ENCODE results near the gene ZNF560. TPM values are rescaled to one million over a fixed set of nuclear protein-coding genes. Genes with fewer than 3 reads are reported as not detected.
"Not testable (repeated sequence)": the region's sequence is repeated elsewhere in the genome, so short reads cannot be mapped to it uniquely, and the experiment has no call there.

The ZNF560 gene
- 3.3 and 7.3 TPM in 2 replicates for total RNA-seq
- polyA plus RNA-seq: 0.61 and 1.0 TPM in 2 replicates
- 0.63 TPM in 2 replicates for polyA plus RNA-seq (2012)
- polyA minus RNA-seq (ENCODE audit: low replicate concordance): not detected in 2 replicates

GRCh38 chr19:9498183-9498902 lies at the start of gene ZNF560:
ZNF560 (minus strand) TSS chr19:9498616; CDS start chr19:9475313, 23,303 bp downstream.
- H2AFZ ChIP-seq (ENCODE audit: low read length): peak within 1 kb of the TSS; percentile 34

GRCh38 chr19:9547870-9548269 lies 49.5 kb upstream of the ZNF560 start:
- Histone ChIP-seq H3K4me2 (ENCODE audit: extremely low read depth, insufficient read depth, low read length) (no peak overlapping the region), H3K9me3 (ENCODE audit: control insufficient read depth, insufficient read depth, low read depth, low read length) (no peaks in the 10 kb centered on the region), H3K27ac (ENCODE audit: insufficient read depth, low read length) (no peak overlapping the region), H3K4me3 (replicated peaks in 1 of 4; ENCODE audit: control extremely low read depth in 1 of 4, insufficient read depth in 1 of 4, low read depth in 3 of 4, low read length in 4 of 4) (no peak overlapping the region), H2AFZ (ENCODE audit: low read length) (no peak overlapping the region), H3K4me1 (ENCODE audit: control insufficient read depth, extremely low read depth, insufficient read depth, low read length) (no peaks in the 10 kb centered on the region), H3K9ac (ENCODE audit: insufficient read depth, low read length) (no peak overlapping the region), H3K79me2 (ENCODE audit: control insufficient read depth, insufficient read depth, low read length) (no peaks in the 10 kb centered on the region), H3K36me3 (ENCODE audit: control insufficient read depth, insufficient read depth, low read length) (no peaks in the 10 kb centered on the region), H4K20me1 (ENCODE audit: control insufficient read depth, extremely low read depth, insufficient read depth, low read length) (no peaks in the 10 kb centered on the region), H3K27me3 (ENCODE audit: control insufficient read depth, insufficient read depth, low read length) (no peaks in the 10 kb centered on the region)
- no peak for TF ChIP-seq EZH2 (IDR thresholded peaks at IDR 0.05; ENCODE audit: low read length, missing control alignments)
- no peak for TF ChIP-seq CTCF (conservative IDR thresholded peaks at IDR 0.05 in 1 of 2, IDR thresholded peaks at IDR 0.05 in 1 of 2; ENCODE audit: low read depth in 1 of 2, low read length in 2 of 2)
- DNase-seq (ENCODE audit: low read depth in 2 of 2): no peak

More at GRCh38 chr19:9498183-9498902, at the start of gene ZNF560:
- Histone ChIP-seq H3K27me3 (ENCODE audit: control insufficient read depth, insufficient read depth, low read length) (no peaks in the 10 kb centered on the region), H3K36me3 (ENCODE audit: control insufficient read depth, insufficient read depth, low read length) (no peaks in the 10 kb centered on the region), H3K9ac (ENCODE audit: insufficient read depth, low read length) (no peak within 1 kb of the TSS), H3K4me2 (ENCODE audit: extremely low read depth, insufficient read depth, low read length) (no peak within 1 kb of the TSS), H3K4me3 (replicated peaks in 1 of 4; ENCODE audit: control extremely low read depth in 1 of 4, insufficient read depth in 1 of 4, low read depth in 3 of 4, low read length in 4 of 4) (peak within 1 kb of the TSS; percentile 22 to 55 (median 43)), H3K4me1 (ENCODE audit: control insufficient read depth, extremely low read depth, insufficient read depth, low read length) (no peaks in the 10 kb centered on the region), H3K79me2 (ENCODE audit: control insufficient read depth, insufficient read depth, low read length) (no peaks in the 10 kb centered on the region), H3K9me3 (ENCODE audit: control insufficient read depth, insufficient read depth, low read depth, low read length) (no peaks in the 10 kb centered on the region), H4K20me1 (ENCODE audit: control insufficient read depth, extremely low read depth, insufficient read depth, low read length) (no peaks in the 10 kb centered on the region), H3K27ac (ENCODE audit: insufficient read depth, low read length) (peak within 1 kb of the TSS; percentile 38)
- no peak for TF ChIP-seq EZH2 (IDR thresholded peaks at IDR 0.05; ENCODE audit: low read length, missing control alignments)
- TF ChIP-seq CTCF (conservative IDR thresholded peaks at IDR 0.05 in 1 of 2, IDR thresholded peaks at IDR 0.05 in 1 of 2; ENCODE audit: low read depth in 1 of 2, low read length in 2 of 2): peak; percentile 31 to 58
- DNase-seq (ENCODE audit: low read depth in 2 of 2): peak; percentile 21 to 68

- H3K36me3 ChIP-seq (ENCODE audit: control insufficient read depth, insufficient read depth, low read length); H3K4me3 ChIP-seq (replicated peaks in 1 of 4; ENCODE audit: control extremely low read depth in 1 of 4, insufficient read depth in 1 of 4, low read depth in 3 of 4, low read length in 4 of 4); H3K9me3 ChIP-seq (ENCODE audit: control insufficient read depth, insufficient read depth, low read depth, low read length); H3K9ac ChIP-seq (ENCODE audit: insufficient read depth, low read length); H3K79me2 ChIP-seq (ENCODE audit: control insufficient read depth, insufficient read depth, low read length); DNase-seq (ENCODE audit: low read depth in 2 of 2); H3K4me2 ChIP-seq (ENCODE audit: extremely low read depth, insufficient read depth, low read length); H3K27ac ChIP-seq (ENCODE audit: insufficient read depth, low read length); H2AFZ ChIP-seq (ENCODE audit: low read length); H3K4me1 ChIP-seq (ENCODE audit: control insufficient read depth, extremely low read depth, insufficient read depth, low read length); H3K27me3 ChIP-seq (ENCODE audit: control insufficient read depth, insufficient read depth, low read length); H4K20me1 ChIP-seq (ENCODE audit: control insufficient read depth, extremely low read depth, insufficient read depth, low read length): not testable (repeated sequence)
Measured at GRCh38 chr19:9541281-9541680, 42.9 kb upstream of the ZNF560 start.

- H3K36me3 ChIP-seq (ENCODE audit: control insufficient read depth, insufficient read depth, low read length); H4K20me1 ChIP-seq (ENCODE audit: control insufficient read depth, extremely low read depth, insufficient read depth, low read length); H3K9ac ChIP-seq (ENCODE audit: insufficient read depth, low read length); H3K9me3 ChIP-seq (ENCODE audit: control insufficient read depth, insufficient read depth, low read depth, low read length); H2AFZ ChIP-seq (ENCODE audit: low read length); H3K4me1 ChIP-seq (ENCODE audit: control insufficient read depth, extremely low read depth, insufficient read depth, low read length); H3K79me2 ChIP-seq (ENCODE audit: control insufficient read depth, insufficient read depth, low read length); H3K4me3 ChIP-seq (replicated peaks in 1 of 4; ENCODE audit: control extremely low read depth in 1 of 4, insufficient read depth in 1 of 4, low read depth in 3 of 4, low read length in 4 of 4); H3K4me2 ChIP-seq (ENCODE audit: extremely low read depth, insufficient read depth, low read length); H3K27ac ChIP-seq (ENCODE audit: insufficient read depth, low read length); H3K27me3 ChIP-seq (ENCODE audit: control insufficient read depth, insufficient read depth, low read length): not testable (repeated sequence)
- DNase-seq (ENCODE audit: low read depth in 2 of 2): peak in 1 of 2 donors; percentile 21
Measured at GRCh38 chr19:9539921-9540320, 41.5 kb upstream of the ZNF560 start.

- H4K20me1 ChIP-seq (ENCODE audit: control insufficient read depth, extremely low read depth, insufficient read depth, low read length); H3K9ac ChIP-seq (ENCODE audit: insufficient read depth, low read length); DNase-seq (ENCODE audit: low read depth in 2 of 2); H3K4me2 ChIP-seq (ENCODE audit: extremely low read depth, insufficient read depth, low read length); H3K79me2 ChIP-seq (ENCODE audit: control insufficient read depth, insufficient read depth, low read length); H3K4me1 ChIP-seq (ENCODE audit: control insufficient read depth, extremely low read depth, insufficient read depth, low read length); H3K9me3 ChIP-seq (ENCODE audit: control insufficient read depth, insufficient read depth, low read depth, low read length); H3K36me3 ChIP-seq (ENCODE audit: control insufficient read depth, insufficient read depth, low read length); H2AFZ ChIP-seq (ENCODE audit: low read length); H3K27me3 ChIP-seq (ENCODE audit: control insufficient read depth, insufficient read depth, low read length): not testable (repeated sequence)
- Histone ChIP-seq H3K4me3 (replicated peaks in 1 of 4; ENCODE audit: control extremely low read depth in 1 of 4, insufficient read depth in 1 of 4, low read depth in 3 of 4, low read length in 4 of 4) (peak overlapping the region in 2 of 4 experiments; percentile 98), H3K27ac (ENCODE audit: insufficient read depth, low read length) (peak overlapping the region; percentile 95)
Measured at GRCh38 chr19:9539201-9539600, 40.8 kb upstream of the ZNF560 start.
